Stimulated activated CD4-positive, alpha-beta T cell treated with anti-CD3 and anti-CD28 coated beads, Interleukin-15, amount 100 ng/mL, for 24 hours (primary cell): Measurements from ENCODE around the gene CPHXL.

Source experiments
- DNase-seq: peaks from one replicate; pipeline ENCODE4 v3.0.0-alpha.2; 2020

The CPHXL gene

DNA sequence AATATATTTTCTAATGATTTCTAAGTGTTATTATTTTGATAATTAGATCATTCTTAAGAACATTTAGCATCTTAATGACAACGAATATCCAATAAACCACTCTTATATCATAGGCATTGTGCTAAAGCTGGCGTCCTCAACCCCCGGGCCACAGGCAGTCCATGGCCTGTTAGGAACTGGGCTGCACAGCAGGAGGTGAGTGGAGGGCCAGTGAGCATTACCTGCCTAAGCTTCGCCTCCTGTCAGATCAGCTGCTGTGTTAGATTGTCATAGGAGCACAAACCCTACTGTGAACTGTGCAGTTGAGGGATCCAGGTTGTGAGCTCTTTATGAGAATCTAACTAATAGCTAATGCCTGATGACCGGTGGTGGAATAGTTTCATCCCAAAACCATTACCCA is 28.7 kb downstream of the CPHXL start:
- no peak for DNase-seq

- no peak for DNase-seq
Observed at GRCh38 chr16:75695708-75696107, 30.6 kb downstream of the CPHXL start.

DNA sequence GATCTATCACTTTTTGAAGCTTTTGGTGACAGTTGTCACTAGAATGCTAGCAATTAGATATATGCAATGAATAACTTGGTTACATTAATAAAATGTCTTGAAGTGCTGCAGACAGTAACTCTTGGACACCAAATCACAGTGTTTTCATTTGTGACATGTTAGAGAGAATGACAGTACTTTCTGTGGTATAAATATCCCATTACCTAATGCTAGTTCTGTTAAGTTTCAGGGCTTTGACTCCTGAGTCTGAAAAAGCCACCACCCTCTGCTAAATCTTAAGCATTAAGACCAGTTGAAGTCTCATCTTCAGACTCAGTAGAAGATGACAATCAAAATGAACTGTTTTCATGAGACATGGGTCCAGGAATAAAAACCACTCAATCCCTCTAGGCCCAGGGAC is 38.9 kb downstream of the CPHXL start:
- no peak for DNase-seq

GRCh38 chr16:75682308-75682707 is 44.0 kb downstream of the CPHXL start:
- DNase-seq = no peak

GRCh38 chr16:75679366-75679765 is 46.9 kb downstream of the CPHXL start:
- DNase-seq = no peak

DNA sequence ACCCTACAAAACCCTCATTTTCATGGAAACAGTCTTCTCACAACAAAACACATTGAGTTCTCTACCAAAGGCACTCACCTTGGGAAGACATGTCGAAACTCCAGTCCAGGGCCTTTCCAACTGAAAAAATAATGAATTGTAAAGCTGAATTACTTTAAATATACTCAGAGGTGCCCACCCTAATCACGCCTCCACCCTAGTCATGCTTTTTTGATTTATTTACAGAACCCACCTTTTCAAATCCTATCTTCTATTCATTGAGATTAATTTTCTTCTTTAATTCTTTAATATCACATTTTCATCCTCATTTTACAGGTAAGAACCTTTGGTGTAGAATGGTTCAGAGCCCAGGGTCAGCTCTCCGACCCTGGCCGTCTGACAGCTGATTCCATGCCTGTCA is 49.4 kb downstream of the CPHXL start, which contains the start of gene CPHXL2:
TSS of gene CPHXL2 (minus strand) at position 101 of the 400 bp plus-strand sequence. CDS start at position 91, 10 bp downstream.
- DNase-seq = no peak

GRCh38 chr16:75667503-75667902 is 58.8 kb downstream of the CPHXL start:
- no peak for DNase-seq
